ENCODE results near the gene RWDD2A. TPM values are rescaled to one million over a fixed set of nuclear protein-coding genes. Genes with fewer than 3 reads are reported as not detected.

The RWDD2A gene
- total and polyA plus RNA-seq, 9 donors: 2.8 to 5.3 (median 4.4) TPM

DNA sequence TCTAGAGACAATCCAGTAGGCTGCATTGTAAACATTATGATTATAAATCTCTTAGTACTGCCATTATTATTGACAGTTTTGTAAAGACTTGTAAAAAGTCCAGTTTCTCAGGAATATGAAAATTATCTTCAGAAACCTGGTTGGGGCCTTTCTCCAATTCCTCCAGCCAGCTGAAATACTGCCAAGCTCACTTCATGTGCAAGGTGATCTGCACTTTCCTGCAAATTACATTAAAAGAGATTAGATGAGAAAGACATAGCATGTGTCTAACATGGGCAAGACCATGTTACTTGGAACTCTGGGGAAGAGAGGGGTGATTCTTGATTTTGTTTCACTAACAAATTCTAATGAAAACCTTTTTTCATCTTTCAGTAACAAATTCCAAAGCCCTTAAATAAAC is 24.1 kb upstream of the RWDD2A start:
- TF ChIP-seq CTCF (IDR thresholded peaks at IDR 0.05) (no peak), EP300 (IDR thresholded peaks at IDR 0.05) (no peak), POLR2A (IDR thresholded peaks at IDR 0.05) (no peak)
- DNase-seq: no peak
- no peaks in the 10 kb centered on the region for H3K36me3 ChIP-seq

DNA sequence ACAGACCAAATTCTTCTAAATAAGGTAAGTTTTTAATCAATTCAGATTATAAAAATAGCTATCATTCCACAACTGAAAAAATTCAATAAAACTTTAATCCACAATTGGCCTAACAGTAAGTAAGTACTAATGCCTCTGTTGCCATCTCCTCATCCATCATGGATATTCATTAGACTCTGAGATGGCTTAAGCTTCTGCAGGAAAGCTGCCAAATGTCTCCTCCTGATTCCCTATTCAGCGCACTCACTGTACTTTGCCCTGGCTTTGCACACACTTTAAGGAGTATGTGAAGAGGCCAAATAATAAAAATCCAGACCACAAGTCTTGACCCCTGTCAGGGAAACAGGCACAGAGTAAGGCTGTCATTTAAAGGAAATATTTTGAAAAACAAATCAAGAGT is 23.6 kb upstream of the RWDD2A start:
- Histone ChIP-seq H3K4me3 (no peak overlapping the region), H3K27me3 (no peaks in the 10 kb centered on the region), H3K27ac (no peak overlapping the region), H3K9me3 (no peaks in the 10 kb centered on the region), H3K4me1 (ENCODE audit: insufficient read depth) (no peaks in the 10 kb centered on the region), H3K36me3 (no peaks in the 10 kb centered on the region)
- intact Hi-C loops (cut with DNase I): no loop called here
- DNase-seq: no peak
- TF ChIP-seq CTCF (IDR thresholded peaks at IDR 0.05) (no peak), EP300 (IDR thresholded peaks at IDR 0.05) (no peak), POLR2A (IDR thresholded peaks at IDR 0.05) (no peak)
- WGBS, 3 donors: 22 to 37% (median 27%) methylated on average over 1 of the region's 1 CpG

More for the DNA sequence above, 24.1 kb upstream of the RWDD2A start:
- Histone ChIP-seq H3K27me3 (no peaks in the 10 kb centered on the region), H3K9me3 (no peaks in the 10 kb centered on the region), H3K27ac (no peak overlapping the region), H3K4me1 (ENCODE audit: insufficient read depth) (no peaks in the 10 kb centered on the region), H3K4me3 (no peak overlapping the region)
- intact Hi-C loops (cut with DNase I): no loop called here

- WGBS, 3 donors: 39 to 53% (median 47%) methylated on average over 4 of the region's 4 CpGs
- no peaks in the 10 kb centered on the region for H3K36me3 ChIP-seq
- TF ChIP-seq POLR2A (IDR thresholded peaks at IDR 0.05) (no peak), EP300 (IDR thresholded peaks at IDR 0.05) (no peak), CTCF (IDR thresholded peaks at IDR 0.05) (no peak)
- H3K4me1 ChIP-seq (ENCODE audit: insufficient read depth): peaks cover 1% of the 10 kb centered on the region
- intact Hi-C loops (cut with DNase I): no loop called here
- H3K27ac ChIP-seq: no peak overlapping the region
- no peak overlapping the region for H3K4me3 ChIP-seq
- DNase-seq: no peak
- no peaks in the 10 kb centered on the region for H3K9me3 ChIP-seq
- no peaks in the 10 kb centered on the region for H3K27me3 ChIP-seq
Measured at GRCh38 chr6:83176246-83176645, 16.9 kb upstream of the RWDD2A start.

GRCh38 chr6:83180426-83180950 is 12.7 kb upstream of the RWDD2A start:
- no peaks in the 10 kb centered on the region for H3K36me3 ChIP-seq
- no peak overlapping the region for H3K4me3 ChIP-seq
- H3K27ac ChIP-seq: no peak overlapping the region
- no peak for DNase-seq
- intact Hi-C loops (cut with DNase I): no loop called here
- H3K27me3 ChIP-seq: no peaks in the 10 kb centered on the region
- TF ChIP-seq EP300 (IDR thresholded peaks at IDR 0.05): no peak
- H3K4me1 ChIP-seq (ENCODE audit: insufficient read depth): peaks cover 1% of the 10 kb centered on the region
- no peaks in the 10 kb centered on the region for H3K9me3 ChIP-seq

GRCh38 chr6:83182114-83182513 is 11.0 kb upstream of the RWDD2A start:
- no peak overlapping the region for H3K27ac ChIP-seq
- H3K27me3 ChIP-seq: no peaks in the 10 kb centered on the region
- no peaks in the 10 kb centered on the region for H3K4me1 ChIP-seq (ENCODE audit: insufficient read depth)
- intact Hi-C loops (cut with DNase I): no loop called here
- no peak for TF ChIP-seq CTCF (IDR thresholded peaks at IDR 0.05)
- TF ChIP-seq EP300 (IDR thresholded peaks at IDR 0.05): no peak
- TF ChIP-seq POLR2A (IDR thresholded peaks at IDR 0.05): no peak
- DNase-seq: no peak
- no peaks in the 10 kb centered on the region for H3K36me3 ChIP-seq
- WGBS, 3 donors: 87 to 91% (median 90%) methylated on average over 1 of the region's 1 CpG
- no peaks in the 10 kb centered on the region for H3K9me3 ChIP-seq
- H3K4me3 ChIP-seq: no peak overlapping the region

Data from ovary (tissue), 9 donors.